Osteocyte (in vitro differentiated cells): ENCODE data around the gene IDH2. TPM values are rescaled to one million over a fixed set of nuclear protein-coding genes. Genes with fewer than 3 reads are reported as not detected.

Experiments
- DNase-seq: peaks from one replicate; pipeline ENCODE4 v3.0.0; 2021; ENCODE audit warnings: mixed read lengths; ENCODE audit not compliant: unreplicated experiment; ENCODE audit errors: extremely low spot score
- H3K27ac Mint-ChIP-seq: one replicate; pipeline ENCODE4 v1.8.0; 2021; ENCODE audit warnings: mild to moderate bottlenecking, mixed read lengths; ENCODE audit not compliant: unreplicated experiment
- H3K27me3 Mint-ChIP-seq: one replicate; pipeline ENCODE4 v1.8.0; 2021; ENCODE audit warnings: mixed read lengths; ENCODE audit not compliant: unreplicated experiment
- H3K36me3 Mint-ChIP-seq: one replicate; pipeline ENCODE4 v1.8.0; 2021; ENCODE audit warnings: mixed read lengths; ENCODE audit not compliant: unreplicated experiment
- H3K4me1 Mint-ChIP-seq: one replicate; pipeline ENCODE4 v1.8.0; 2021; ENCODE audit warnings: mixed read lengths; ENCODE audit not compliant: unreplicated experiment
- H3K4me3 Mint-ChIP-seq: one replicate; pipeline ENCODE4 v1.8.0; 2021; ENCODE audit warnings: mild to moderate bottlenecking, moderate library complexity, mixed read lengths; ENCODE audit not compliant: unreplicated experiment
- H3K9me3 Mint-ChIP-seq: one replicate; pipeline ENCODE4 v1.8.0; 2021; ENCODE audit warnings: mixed read lengths; ENCODE audit not compliant: unreplicated experiment
- total RNA-seq: library from RNA; stranded (reverse); gene quantifications from 2 replicates; pipeline ENCODE4 v1.2.1, GENCODE V29; 2021
- TF ChIP-seq, protein P1 (sequence below): fragments of 200-600 bp; sonication (generic); IDR thresholded peaks from 2 replicates; pipeline ENCODE4 v1.5.0; 2021; ENCODE audit warnings: antibody characterized with exemption, mild to moderate bottlenecking, moderate library complexity

IDH2 gene
- total RNA-seq, 1 donor from 2014 or later: 93.0 TPM

GRCh38 chr15:90059208-90059985 lies 42.9 kb downstream of the IDH2 start:
- Mint-ChIP-seq H3K4me3 (no peak overlapping the region), H3K27ac (peak overlapping the region; percentile 52), H3K4me1 (peaks cover 36% of the 10 kb centered on the region), H3K27me3 (no peaks in the 10 kb centered on the region), H3K9me3 (no peaks in the 10 kb centered on the region), H3K36me3 (no peaks in the 10 kb centered on the region)
- TF ChIP-seq, protein P1, sequence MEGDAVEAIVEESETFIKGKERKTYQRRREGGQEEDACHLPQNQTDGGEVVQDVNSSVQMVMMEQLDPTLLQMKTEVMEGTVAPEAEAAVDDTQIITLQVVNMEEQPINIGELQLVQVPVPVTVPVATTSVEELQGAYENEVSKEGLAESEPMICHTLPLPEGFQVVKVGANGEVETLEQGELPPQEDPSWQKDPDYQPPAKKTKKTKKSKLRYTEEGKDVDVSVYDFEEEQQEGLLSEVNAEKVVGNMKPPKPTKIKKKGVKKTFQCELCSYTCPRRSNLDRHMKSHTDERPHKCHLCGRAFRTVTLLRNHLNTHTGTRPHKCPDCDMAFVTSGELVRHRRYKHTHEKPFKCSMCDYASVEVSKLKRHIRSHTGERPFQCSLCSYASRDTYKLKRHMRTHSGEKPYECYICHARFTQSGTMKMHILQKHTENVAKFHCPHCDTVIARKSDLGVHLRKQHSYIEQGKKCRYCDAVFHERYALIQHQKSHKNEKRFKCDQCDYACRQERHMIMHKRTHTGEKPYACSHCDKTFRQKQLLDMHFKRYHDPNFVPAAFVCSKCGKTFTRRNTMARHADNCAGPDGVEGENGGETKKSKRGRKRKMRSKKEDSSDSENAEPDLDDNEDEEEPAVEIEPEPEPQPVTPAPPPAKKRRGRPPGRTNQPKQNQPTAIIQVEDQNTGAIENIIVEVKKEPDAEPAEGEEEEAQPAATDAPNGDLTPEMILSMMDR: no peak
- no peak for DNase-seq

DNA sequence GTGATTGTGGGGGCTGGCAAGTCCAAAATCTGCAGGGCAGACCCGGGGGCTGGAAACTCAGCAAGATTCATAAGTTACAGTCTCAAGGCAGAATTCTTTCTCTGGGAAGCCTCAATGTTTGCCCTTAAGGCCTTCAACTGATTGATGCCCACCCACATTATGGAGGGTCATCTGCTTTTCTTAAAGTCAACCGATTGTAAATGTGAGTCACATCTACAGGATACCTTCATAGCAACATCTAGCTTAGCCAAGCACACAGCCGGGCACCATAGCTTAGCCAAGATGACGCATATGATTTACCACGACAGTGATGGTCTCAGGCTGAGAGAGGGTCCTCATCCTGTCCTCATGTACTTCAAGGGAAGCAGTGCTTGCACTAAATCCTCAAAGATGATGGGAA lies 43.5 kb downstream of the IDH2 start:
- Mint-ChIP-seq H3K27me3 (no peaks in the 10 kb centered on the region), H3K27ac (peak overlapping the region; percentile 52), H3K36me3 (no peaks in the 10 kb centered on the region), H3K9me3 (no peaks in the 10 kb centered on the region), H3K4me3 (no peak overlapping the region), H3K4me1 (peaks cover 40% of the 10 kb centered on the region)
- TF ChIP-seq, protein P1: no peak
- DNase-seq: no peak

DNA sequence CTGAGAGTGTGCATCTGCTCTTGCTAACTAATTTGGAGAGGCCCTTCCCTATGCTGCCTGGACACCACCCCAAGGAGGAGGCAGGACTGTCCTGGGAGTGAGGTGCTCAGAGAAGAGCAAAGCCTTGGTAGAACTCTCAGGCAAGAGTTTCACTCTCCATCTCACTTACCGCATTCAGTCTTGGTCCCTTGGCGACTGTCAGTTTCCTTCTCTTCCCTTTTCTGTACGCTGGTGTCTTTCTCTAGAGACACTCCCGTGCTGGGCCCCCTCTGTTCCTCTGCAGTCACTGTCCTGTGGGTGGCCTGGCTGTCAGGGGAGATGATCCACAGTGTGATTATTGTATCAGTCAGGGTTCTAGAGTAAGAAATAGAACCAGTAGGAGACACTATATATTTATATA lies 44.0 kb downstream of the IDH2 start:
- DNase-seq: no peak
- Mint-ChIP-seq H3K27me3 (no peaks in the 10 kb centered on the region), H3K4me3 (no peak overlapping the region), H3K9me3 (no peaks in the 10 kb centered on the region), H3K27ac (no peak overlapping the region), H3K36me3 (no peaks in the 10 kb centered on the region), H3K4me1 (peaks cover 40% of the 10 kb centered on the region)
- TF ChIP-seq, protein P1: no peak

GRCh38 chr15:90056529-90056928 lies 45.7 kb downstream of the IDH2 start:
- H3K27ac Mint-ChIP-seq: no peak overlapping the region
- peaks cover 28% of the 10 kb centered on the region for H3K4me1 Mint-ChIP-seq
- no peaks in the 10 kb centered on the region for H3K27me3 Mint-ChIP-seq
- TF ChIP-seq, protein P1: no peak
- no peak for DNase-seq
- H3K9me3 Mint-ChIP-seq: no peaks in the 10 kb centered on the region
- H3K4me3 Mint-ChIP-seq: no peak overlapping the region
- no peaks in the 10 kb centered on the region for H3K36me3 Mint-ChIP-seq

- no peaks in the 10 kb centered on the region for H3K36me3 Mint-ChIP-seq
- peaks cover 26% of the 10 kb centered on the region for H3K4me1 Mint-ChIP-seq
- H3K4me3 Mint-ChIP-seq: no peak overlapping the region
- no peaks in the 10 kb centered on the region for H3K9me3 Mint-ChIP-seq
- DNase-seq: no peak
- no peak overlapping the region for H3K27ac Mint-ChIP-seq
- TF ChIP-seq, protein P1: no peak
- no peaks in the 10 kb centered on the region for H3K27me3 Mint-ChIP-seq
These were observed 47.1 kb downstream of the IDH2 start for GRCh38 chr15:90055182-90055581.
